ENCODE measurements around the gene ANAPC16. TPM values are rescaled to one million over a fixed set of nuclear protein-coding genes. Genes with fewer than 3 reads are reported as not detected.

ANAPC16 gene
- total RNA-seq, 1 donor from 2014 or later = 79.2 TPM

DNA sequence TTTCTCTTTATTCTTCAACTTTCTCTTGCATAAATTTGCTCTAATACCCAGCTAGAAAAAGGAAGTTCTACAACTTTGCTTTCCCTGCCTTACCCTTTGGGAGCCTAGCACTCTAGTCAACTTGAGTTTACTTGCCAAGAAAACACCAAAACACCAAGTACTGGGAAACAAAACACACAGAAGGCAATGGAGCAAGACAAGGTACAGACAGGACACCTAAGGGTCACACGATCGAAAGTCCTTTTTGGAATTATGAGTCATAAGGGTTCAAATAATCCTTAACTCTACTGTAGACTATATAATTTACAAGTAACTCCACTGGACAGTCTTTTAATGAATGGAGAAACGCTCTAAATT, 42.6 kb upstream of the ANAPC16 start:
- H3K36me3 Mint-ChIP-seq = peaks cover 24% of the 10 kb centered on the region
- peak overlapping the region; percentile 3 for H3K4me3 Mint-ChIP-seq
- H3K4me1 Mint-ChIP-seq (ENCODE audit: unreplicated experiment) = peaks cover 22% of the 10 kb centered on the region
- TF ChIP-seq, protein P1, sequence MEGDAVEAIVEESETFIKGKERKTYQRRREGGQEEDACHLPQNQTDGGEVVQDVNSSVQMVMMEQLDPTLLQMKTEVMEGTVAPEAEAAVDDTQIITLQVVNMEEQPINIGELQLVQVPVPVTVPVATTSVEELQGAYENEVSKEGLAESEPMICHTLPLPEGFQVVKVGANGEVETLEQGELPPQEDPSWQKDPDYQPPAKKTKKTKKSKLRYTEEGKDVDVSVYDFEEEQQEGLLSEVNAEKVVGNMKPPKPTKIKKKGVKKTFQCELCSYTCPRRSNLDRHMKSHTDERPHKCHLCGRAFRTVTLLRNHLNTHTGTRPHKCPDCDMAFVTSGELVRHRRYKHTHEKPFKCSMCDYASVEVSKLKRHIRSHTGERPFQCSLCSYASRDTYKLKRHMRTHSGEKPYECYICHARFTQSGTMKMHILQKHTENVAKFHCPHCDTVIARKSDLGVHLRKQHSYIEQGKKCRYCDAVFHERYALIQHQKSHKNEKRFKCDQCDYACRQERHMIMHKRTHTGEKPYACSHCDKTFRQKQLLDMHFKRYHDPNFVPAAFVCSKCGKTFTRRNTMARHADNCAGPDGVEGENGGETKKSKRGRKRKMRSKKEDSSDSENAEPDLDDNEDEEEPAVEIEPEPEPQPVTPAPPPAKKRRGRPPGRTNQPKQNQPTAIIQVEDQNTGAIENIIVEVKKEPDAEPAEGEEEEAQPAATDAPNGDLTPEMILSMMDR (conservative IDR thresholded peaks at IDR 0.05) = no peak
- no peaks in the 10 kb centered on the region for H3K27me3 Mint-ChIP-seq
- no peak overlapping the region for H3K27ac Mint-ChIP-seq
- H3K9me3 Mint-ChIP-seq = peaks cover 4% of the 10 kb centered on the region
- no peak for DNase-seq (ENCODE audit: extremely low spot score, unreplicated experiment)

DNA sequence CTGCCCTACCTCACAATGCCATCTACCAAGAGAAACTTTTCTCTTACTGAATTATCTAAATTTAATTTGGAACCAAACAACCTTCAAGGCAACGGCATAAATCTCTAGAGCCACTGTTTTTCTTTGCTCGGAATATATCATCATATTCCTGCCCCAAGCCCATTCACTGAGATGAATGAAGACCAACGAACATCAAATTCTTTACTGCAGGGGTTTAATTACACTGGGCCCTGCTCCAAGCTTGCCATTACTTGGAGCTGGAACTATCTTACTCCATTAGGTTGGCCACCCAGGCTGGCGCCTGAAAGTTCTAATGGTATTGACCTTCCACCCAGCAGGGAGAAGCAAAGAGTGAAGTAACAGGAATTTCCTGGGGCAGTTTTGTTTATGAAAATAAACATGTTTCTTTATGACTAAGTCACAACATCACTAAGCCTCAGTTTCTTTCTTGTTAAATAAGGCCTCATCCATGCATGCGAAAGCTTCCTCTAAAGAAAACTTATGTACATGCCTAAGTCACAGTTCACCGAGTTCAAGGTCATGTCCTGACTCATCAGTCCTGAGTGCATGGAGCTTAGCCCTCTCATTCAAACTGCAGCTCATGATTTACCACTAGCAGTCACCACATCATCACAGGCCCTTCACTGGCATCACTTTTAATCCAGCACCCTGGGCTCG, 42.1 kb upstream of the ANAPC16 start:
- Mint-ChIP-seq H3K9me3 (peaks cover 4% of the 10 kb centered on the region), H3K4me1 (ENCODE audit: unreplicated experiment) (peaks cover 22% of the 10 kb centered on the region), H3K27me3 (no peaks in the 10 kb centered on the region), H3K4me3 (no peak overlapping the region), H3K27ac (no peak overlapping the region), H3K36me3 (peaks cover 23% of the 10 kb centered on the region)
- TF ChIP-seq, protein P1 (conservative IDR thresholded peaks at IDR 0.05) = no peak
- DNase-seq (ENCODE audit: extremely low spot score, unreplicated experiment) = no peak

DNA sequence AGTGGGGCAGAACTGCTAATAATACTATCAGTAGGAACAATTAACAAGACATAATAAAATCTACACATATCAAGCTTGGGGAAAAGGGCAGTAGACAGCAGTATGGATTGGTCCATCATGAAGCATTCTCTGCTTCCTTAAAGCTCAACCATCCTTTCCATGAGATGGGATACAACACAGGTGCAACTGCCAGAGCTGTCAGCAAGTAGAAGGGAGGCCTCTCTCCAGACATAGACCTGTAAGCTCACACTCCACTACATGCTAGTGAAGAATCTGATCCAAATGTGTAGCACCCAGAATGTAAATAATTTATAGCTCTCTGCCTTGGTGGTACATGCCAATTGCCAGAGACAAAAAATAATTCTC, 41.5 kb upstream of the ANAPC16 start:
- Mint-ChIP-seq H3K9me3 (peaks cover 4% of the 10 kb centered on the region), H3K4me3 (no peak overlapping the region), H3K27me3 (no peaks in the 10 kb centered on the region), H3K36me3 (peaks cover 19% of the 10 kb centered on the region), H3K4me1 (ENCODE audit: unreplicated experiment) (peaks cover 22% of the 10 kb centered on the region), H3K27ac (no peak overlapping the region)
- no peak for DNase-seq (ENCODE audit: extremely low spot score, unreplicated experiment)
- TF ChIP-seq, protein P1 (conservative IDR thresholded peaks at IDR 0.05) = no peak

DNA sequence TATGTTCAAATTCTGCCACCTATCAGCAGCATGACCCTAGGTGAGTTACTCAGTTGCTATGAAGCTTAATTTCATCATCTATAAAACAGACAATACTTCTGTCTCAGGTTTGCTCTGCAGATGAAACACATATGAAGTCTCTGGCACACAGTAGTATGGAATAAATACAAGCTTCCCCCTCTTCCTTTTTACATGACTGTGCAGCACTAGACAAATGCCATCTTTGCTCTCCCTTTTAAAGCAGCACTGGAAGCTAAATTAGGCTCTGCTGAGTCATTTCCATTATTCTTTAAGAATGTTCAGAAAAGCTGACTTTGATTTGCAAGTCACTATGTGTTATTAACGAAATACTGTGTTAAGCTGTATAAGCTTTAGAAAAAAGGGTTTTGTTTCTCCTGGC, 40.7 kb upstream of the ANAPC16 start:
- H3K4me3 Mint-ChIP-seq = no peak overlapping the region
- H3K4me1 Mint-ChIP-seq (ENCODE audit: unreplicated experiment) = peaks cover 22% of the 10 kb centered on the region
- peaks cover 4% of the 10 kb centered on the region for H3K9me3 Mint-ChIP-seq

DNA sequence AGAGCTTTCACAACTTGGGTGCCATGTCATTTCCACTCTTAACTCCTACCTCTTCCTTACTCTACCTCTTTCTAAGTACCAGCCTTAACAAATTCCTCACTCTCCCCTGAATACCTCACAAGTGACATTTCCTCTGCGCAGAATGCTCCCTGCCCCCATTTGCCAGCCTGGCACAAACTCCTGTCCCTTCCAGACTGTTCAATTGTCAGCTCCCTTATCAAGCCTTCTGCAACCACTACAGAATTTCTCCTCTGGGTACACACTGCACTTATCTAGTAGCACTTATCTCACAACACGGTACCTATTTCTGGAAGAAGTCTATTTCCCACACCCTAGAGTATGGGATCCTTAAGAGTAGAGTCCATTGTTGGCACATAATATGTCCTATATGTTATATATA, 39.1 kb upstream of the ANAPC16 start:
- Mint-ChIP-seq H3K4me3 (no peak overlapping the region), H3K27me3 (no peaks in the 10 kb centered on the region), H3K9me3 (no peaks in the 10 kb centered on the region), H3K36me3 (peaks cover 20% of the 10 kb centered on the region), H3K27ac (no peak overlapping the region), H3K4me1 (ENCODE audit: unreplicated experiment) (peaks cover 17% of the 10 kb centered on the region)
- TF ChIP-seq, protein P1 (conservative IDR thresholded peaks at IDR 0.05) = no peak
- DNase-seq (ENCODE audit: extremely low spot score, unreplicated experiment) = no peak

More for the DNA sequence above, 40.7 kb upstream of the ANAPC16 start:
- Mint-ChIP-seq H3K27ac (no peak overlapping the region), H3K27me3 (no peaks in the 10 kb centered on the region), H3K36me3 (peaks cover 23% of the 10 kb centered on the region)
- TF ChIP-seq, protein P1 (conservative IDR thresholded peaks at IDR 0.05) = no peak
- no peak for DNase-seq (ENCODE audit: extremely low spot score, unreplicated experiment)
